HCT116 (cell line): ENCODE measurements around the gene AKT3.

Experiments used
- CTCF ChIP-seq, 3 experiments: fragments of 200-600 bp in 1 of 3; sonication (generic) in 1 of 3; IDR thresholded peaks in 2 of 3; conservative IDR thresholded peaks in 1 of 3; 2 replicates each; pipeline ENCODE4 v1.5.1; 2012 to 2017; ENCODE audit warnings: low read depth in 2 of 3, low read length in 2 of 3, antibody characterized with exemption in 1 of 3, borderline replicate concordance in 1 of 3, control low read depth in 1 of 3, mild to moderate bottlenecking in 1 of 3, mixed read lengths in 1 of 3, mixed run types in 1 of 3, moderate library complexity in 1 of 3; ENCODE audit not compliant: insufficient read depth in 1 of 3
- EGR1 ChIP-seq: IDR thresholded peaks from 2 replicates; pipeline ENCODE4 v1.6.1; 2012; ENCODE audit warnings: low read depth
- ELF1 ChIP-seq: IDR thresholded peaks from 2 replicates; pipeline ENCODE4 v1.6.1; 2012; ENCODE audit warnings: low read depth, borderline replicate concordance
- EZH2phosphoT487 ChIP-seq: fragments of 200-600 bp; IDR thresholded peaks from 2 replicates; pipeline ENCODE4 v1.6.1; 2018; ENCODE audit warnings: antibody characterized with exemption, borderline replicate concordance
- FOSL1 ChIP-seq: IDR thresholded peaks from 2 replicates; pipeline ENCODE4 v1.6.1; 2012; ENCODE audit warnings: low read depth
- MAX ChIP-seq: IDR thresholded peaks from 2 replicates; pipeline ENCODE4 v1.6.1; 2012
- POLR2A ChIP-seq: IDR thresholded peaks from 2 replicates; pipeline ENCODE4 v1.7.0; 2011; ENCODE audit warnings: borderline replicate concordance; ENCODE audit not compliant: insufficient read depth, insufficient read length; ENCODE audit errors: extremely low read depth
- YY1 ChIP-seq: IDR thresholded peaks from 2 replicates; pipeline ENCODE4 v1.6.1; 2011; ENCODE audit warnings: low read length, low read depth, moderate library complexity, mild to moderate bottlenecking; ENCODE audit not compliant: insufficient replicate concordance; ENCODE audit errors: extremely low read depth
- TF ChIP-seq, protein P1 (sequence below): IDR thresholded peaks from 2 replicates; pipeline ENCODE4 v1.6.1; 2012

DNA sequence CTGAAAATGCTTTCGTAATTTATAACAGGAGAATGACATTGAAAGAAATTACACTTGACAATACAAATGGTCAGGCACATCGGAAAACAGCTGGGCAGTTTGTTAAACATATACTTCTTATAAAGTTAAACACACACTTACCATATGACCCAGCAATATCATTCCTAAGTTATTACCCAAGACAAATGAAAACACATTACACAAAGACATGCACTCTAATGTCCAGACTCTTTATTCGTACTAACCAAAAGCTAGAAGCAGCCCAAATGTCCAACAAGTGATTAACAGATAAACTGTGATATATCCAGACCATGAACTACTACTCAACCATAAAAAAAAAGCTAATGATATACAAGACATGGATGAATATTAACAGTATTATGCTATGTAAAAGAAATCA is 8.5 kb downstream of the AKT3 start:
- no peak for TF ChIP-seq CTCF (IDR thresholded peaks at IDR 0.05 in 2 of 3, conservative IDR thresholded peaks at IDR 0.05 in 1 of 3; ENCODE audit: borderline replicate concordance in 1 of 3, insufficient read depth in 1 of 3, low read depth in 2 of 3, low read length in 2 of 3)
- TF ChIP-seq ELF1, result no peak
- no peak for TF ChIP-seq POLR2A
- TF ChIP-seq, protein P1, sequence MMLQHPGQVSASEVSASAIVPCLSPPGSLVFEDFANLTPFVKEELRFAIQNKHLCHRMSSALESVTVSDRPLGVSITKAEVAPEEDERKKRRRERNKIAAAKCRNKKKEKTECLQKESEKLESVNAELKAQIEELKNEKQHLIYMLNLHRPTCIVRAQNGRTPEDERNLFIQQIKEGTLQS, result no peak
- no peak for TF ChIP-seq YY1
- TF ChIP-seq EGR1, result no peak
- TF ChIP-seq FOSL1, result no peak
- no peak for TF ChIP-seq EZH2phosphoT487
- no peak for TF ChIP-seq MAX
